NOMO-1 treated with dmso at 0.1 percent for 144 hours (cell line): Measurements from ENCODE around the gene TMF1.

Experiments used
- DNase-seq: peaks from one replicate; lab custom pipeline; 2025; ENCODE audit not compliant: unreplicated experiment; lab: John Stamatoyannopoulos, UW

TMF1 gene

GRCh38 chr3:69013253-69014021 is 38.7 kb downstream of the TMF1 start, which contains the start of gene EOGT:
EOGT (minus strand) TSS chr3:69013684; CDS start chr3:69009846, 3,838 bp downstream.
- DNase-seq, result peak; percentile 65

- no peak for DNase-seq
Measured at GRCh38 chr3:69012800-69013252, 39.3 kb downstream of the TMF1 start.

- DNase-seq, result no peak
Measured at GRCh38 chr3:69012100-69012799, 39.9 kb downstream of the TMF1 start.

- no peak for DNase-seq
Measured at GRCh38 chr3:69011096-69011730, 40.9 kb downstream of the TMF1 start.

- DNase-seq, result no peak
Measured at GRCh38 chr3:69009559-69010410, 42.3 kb downstream of the TMF1 start.

GRCh38 chr3:69008980-69009379 is 43.2 kb downstream of the TMF1 start:
- no peak for DNase-seq

GRCh38 chr3:69005791-69006482 is 46.2 kb downstream of the TMF1 start:
- DNase-seq, result no peak

- DNase-seq, result no peak
Measured at GRCh38 chr3:69005071-69005790, 46.9 kb downstream of the TMF1 start.

- DNase-seq, result no peak
Measured at GRCh38 chr3:69004138-69004537, 48.0 kb downstream of the TMF1 start.

GRCh38 chr3:68999605-69000004 is 52.5 kb downstream of the TMF1 start:
- no peak for DNase-seq

GRCh38 chr3:68999158-68999557 is 53.0 kb downstream of the TMF1 start:
- no peak for DNase-seq

GRCh38 chr3:68997887-68998286 is 54.2 kb downstream of the TMF1 start:
- no peak for DNase-seq

GRCh38 chr3:68996356-68996995 is 55.7 kb downstream of the TMF1 start:
- DNase-seq, result no peak

- DNase-seq, result no peak
Measured at GRCh38 chr3:68988740-68989139, 63.4 kb downstream of the TMF1 start.

GRCh38 chr3:68987322-68987721 is 64.8 kb downstream of the TMF1 start:
- DNase-seq, result no peak

GRCh38 chr3:68986496-68987208 is 65.5 kb downstream of the TMF1 start:
- no peak for DNase-seq

- no peak for DNase-seq
Measured at GRCh38 chr3:68985146-68985790, 66.9 kb downstream of the TMF1 start.

- DNase-seq, result no peak
Measured at GRCh38 chr3:68984011-68984530, 68.1 kb downstream of the TMF1 start.
